ENCODE data around the gene CNIH3.
"Not testable (repeated sequence)": the region's sequence is repeated elsewhere in the genome, so short reads cannot be mapped to it uniquely, and the experiment has no call there.

CNIH3 gene

GRCh38 chr1:224643653-224644052 is 27.5 kb downstream of the CNIH3 start:
- DNase-seq (ENCODE audit: low read depth), result no peak

GRCh38 chr1:224644553-224645154 is 28.5 kb downstream of the CNIH3 start:
- DNase-seq (ENCODE audit: low read depth), result peak; percentile 40

- DNase-seq (ENCODE audit: low read depth), result no peak
These were observed 31.3 kb downstream of the CNIH3 start for GRCh38 chr1:224647449-224647848.

- DNase-seq (ENCODE audit: low read depth), result no peak
These were observed 34.2 kb downstream of the CNIH3 start for GRCh38 chr1:224650290-224650689.

GRCh38 chr1:224651188-224651587 is 35.1 kb downstream of the CNIH3 start:
- no peak for DNase-seq (ENCODE audit: low read depth)

GRCh38 chr1:224656392-224656791 is 40.3 kb downstream of the CNIH3 start:
- no peak for DNase-seq (ENCODE audit: low read depth)

- DNase-seq (ENCODE audit: low read depth), result no peak
These were observed 44.0 kb downstream of the CNIH3 start for GRCh38 chr1:224660074-224660473.

- no peak for DNase-seq (ENCODE audit: low read depth)
These were observed 46.8 kb downstream of the CNIH3 start for GRCh38 chr1:224662870-224663269.

GRCh38 chr1:224665016-224665415 is 48.9 kb downstream of the CNIH3 start:
- DNase-seq (ENCODE audit: low read depth), result no peak

- DNase-seq (ENCODE audit: low read depth), result no peak
These were observed 50.0 kb downstream of the CNIH3 start for GRCh38 chr1:224666078-224666477.

GRCh38 chr1:224666913-224667312 is 50.8 kb downstream of the CNIH3 start:
- DNase-seq (ENCODE audit: low read depth), result no peak

- DNase-seq (ENCODE audit: low read depth), result no peak
These were observed 52.9 kb downstream of the CNIH3 start for GRCh38 chr1:224668984-224669383.

GRCh38 chr1:224669403-224669802 is 53.3 kb downstream of the CNIH3 start:
- DNase-seq (ENCODE audit: low read depth), result no peak

- DNase-seq (ENCODE audit: low read depth), result no peak
These were observed 54.4 kb downstream of the CNIH3 start for GRCh38 chr1:224670506-224670905.

GRCh38 chr1:224671076-224671475 is 55.0 kb downstream of the CNIH3 start:
- no peak for DNase-seq (ENCODE audit: low read depth)

GRCh38 chr1:224673141-224673540 is 57.0 kb downstream of the CNIH3 start:
- DNase-seq (ENCODE audit: low read depth), result no peak

GRCh38 chr1:224675590-224675989 is 59.5 kb downstream of the CNIH3 start:
- no peak for DNase-seq (ENCODE audit: low read depth)

GRCh38 chr1:224676551-224676950 is 60.4 kb downstream of the CNIH3 start:
- DNase-seq (ENCODE audit: low read depth), result no peak

- DNase-seq (ENCODE audit: low read depth), result no peak
These were observed 62.1 kb downstream of the CNIH3 start for GRCh38 chr1:224678168-224678567.

- no peak for DNase-seq (ENCODE audit: low read depth)
These were observed 63.5 kb downstream of the CNIH3 start for GRCh38 chr1:224679606-224680005.

GRCh38 chr1:224681816-224682215 is 65.7 kb downstream of the CNIH3 start:
- DNase-seq (ENCODE audit: low read depth), result no peak

GRCh38 chr1:224683936-224684335 is 67.8 kb downstream of the CNIH3 start:
- no peak for DNase-seq (ENCODE audit: low read depth)

GRCh38 chr1:224684979-224685425 is 68.9 kb downstream of the CNIH3 start:
- no peak for DNase-seq (ENCODE audit: low read depth)

GRCh38 chr1:224686140-224686539 is 70.0 kb downstream of the CNIH3 start:
- not testable (repeated sequence) for DNase-seq (ENCODE audit: low read depth)

All from T follicular helper cell (primary cell).